Naive B cell (primary cell): ENCODE results near the gene DLG4. TPM values are rescaled to one million over a fixed set of nuclear protein-coding genes. Genes with fewer than 3 reads are reported as not detected.
"Not testable (repeated sequence)": the region's sequence is repeated elsewhere in the genome, so short reads cannot be mapped to it uniquely, and the experiment has no call there.

Experiments used
- ATAC-seq, 2 donors: fragments of 150-1000 bp; cut with Tn5 transposase; 2 replicates each; pipeline ENCODE4 v1.10.0; 2021; ENCODE audit warnings: low read depth in 2 of 2, mild to moderate bottlenecking in 2 of 2, moderate library complexity in 2 of 2
- DNase-seq: peaks from one replicate; pipeline ENCODE4 v3.0.0; 2022
- H3K27ac Mint-ChIP-seq, 6 donors: one replicate each; pipeline ENCODE4 v1.8.0; 2020 to 2022; ENCODE audit warnings: mild to moderate bottlenecking in 6 of 6, mixed read lengths in 6 of 6, moderate library complexity in 5 of 6, inconsistent platforms in 2 of 6
- H3K27me3 Mint-ChIP-seq, 3 donors: one replicate each; pipeline ENCODE4 v1.8.0; 2021 to 2022; ENCODE audit warnings: mixed read lengths in 3 of 3, mild to moderate bottlenecking in 1 of 3
- H3K36me3 Mint-ChIP-seq, 2 donors: one replicate each; pipeline ENCODE4 v1.8.0; 2020 to 2022; ENCODE audit warnings: mixed read lengths in 2 of 2, inconsistent platforms in 1 of 2, mild to moderate bottlenecking in 1 of 2
- H3K4me1 Mint-ChIP-seq, 3 donors: one replicate each; pipeline ENCODE4 v1.8.0; 2020 to 2022; ENCODE audit warnings: mixed read lengths in 3 of 3, inconsistent platforms in 1 of 3, mild to moderate bottlenecking in 1 of 3, moderate library complexity in 1 of 3
- H3K4me3 Mint-ChIP-seq, 8 donors: one replicate each; pipeline ENCODE4 v1.8.0; 2020 to 2022; ENCODE audit warnings: mild to moderate bottlenecking in 8 of 8, mixed read lengths in 8 of 8, moderate library complexity in 8 of 8, inconsistent platforms in 2 of 8
- H3K9me3 Mint-ChIP-seq, 7 donors: one replicate each; pipeline ENCODE4 v1.8.0; 2020 to 2022; ENCODE audit warnings: mixed read lengths in 7 of 7, mild to moderate bottlenecking in 5 of 7, inconsistent platforms in 2 of 7, moderate library complexity in 1 of 7
- polyA plus RNA-seq, 6 donors: library from polyadenylated mRNA; unstranded; fragments of 300-500 nt; fragmentation: Illumina TruSeq; gene quantifications; one replicate each; pipeline ENCODE4 v1.2.3, GENCODE V29; 2021; ENCODE audit warnings: low read depth in 6 of 6

The DLG4 gene
- polyA plus RNA-seq, 6 donors from 2014 or later, result 0.06 to 0.29 (median 0.22) TPM; not detected in 1

DNA sequence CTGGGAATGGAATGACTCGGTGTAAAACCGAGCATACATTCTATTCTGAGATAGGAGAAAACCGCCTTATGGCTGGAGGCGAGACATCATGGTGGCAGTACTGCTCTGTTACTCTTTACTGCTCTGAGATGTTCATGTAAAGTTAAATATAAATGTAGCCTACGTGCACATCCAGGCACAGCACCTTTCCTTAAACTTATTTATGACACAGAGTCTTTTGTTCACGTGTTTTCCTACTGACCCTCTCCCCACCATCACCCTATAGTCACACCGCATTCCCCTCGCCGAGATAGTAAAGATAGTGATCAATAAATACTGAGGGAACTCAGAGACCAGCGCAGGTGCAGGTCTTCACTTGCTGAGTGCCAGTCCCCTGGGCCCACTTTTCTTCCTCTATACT is 60.1 kb downstream of the DLG4 start:
- not testable (repeated sequence) for H3K9me3 Mint-ChIP-seq, H3K27ac Mint-ChIP-seq, H3K36me3 Mint-ChIP-seq, ATAC-seq, H3K4me3 Mint-ChIP-seq, DNase-seq, H3K4me1 Mint-ChIP-seq
- peaks cover 31 to 45% (median 38%) of the 10 kb centered on the region in 3 donors for H3K27me3 Mint-ChIP-seq

DNA sequence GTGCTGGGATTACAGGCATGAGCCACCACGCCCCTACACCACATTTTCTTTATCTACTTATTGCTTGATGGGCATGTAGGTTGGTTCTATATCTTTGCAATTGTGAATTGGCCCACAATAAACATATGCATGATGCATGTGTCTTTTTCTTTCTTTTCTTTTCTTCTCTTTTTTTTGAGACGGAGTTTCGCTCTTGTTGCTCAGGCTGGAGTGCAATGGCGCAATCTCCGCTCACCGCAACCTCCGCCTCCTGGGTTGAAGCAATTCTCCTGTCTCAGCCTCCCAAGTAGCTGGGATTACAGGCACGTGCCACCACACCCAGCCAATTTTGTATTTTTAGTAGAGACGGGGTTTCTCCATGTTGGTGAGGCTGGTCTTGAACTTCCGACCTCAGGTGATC is 61.2 kb downstream of the DLG4 start:
- peaks cover 39 to 46% (median 44%) of the 10 kb centered on the region in 3 donors for H3K27me3 Mint-ChIP-seq
- H3K4me3 Mint-ChIP-seq, result peak overlapping the region in 2 of 8 donors; percentile 15 to 19
- not testable (repeated sequence) for H3K9me3 Mint-ChIP-seq, H3K36me3 Mint-ChIP-seq, ATAC-seq, H3K27ac Mint-ChIP-seq, H3K4me1 Mint-ChIP-seq, DNase-seq

DNA sequence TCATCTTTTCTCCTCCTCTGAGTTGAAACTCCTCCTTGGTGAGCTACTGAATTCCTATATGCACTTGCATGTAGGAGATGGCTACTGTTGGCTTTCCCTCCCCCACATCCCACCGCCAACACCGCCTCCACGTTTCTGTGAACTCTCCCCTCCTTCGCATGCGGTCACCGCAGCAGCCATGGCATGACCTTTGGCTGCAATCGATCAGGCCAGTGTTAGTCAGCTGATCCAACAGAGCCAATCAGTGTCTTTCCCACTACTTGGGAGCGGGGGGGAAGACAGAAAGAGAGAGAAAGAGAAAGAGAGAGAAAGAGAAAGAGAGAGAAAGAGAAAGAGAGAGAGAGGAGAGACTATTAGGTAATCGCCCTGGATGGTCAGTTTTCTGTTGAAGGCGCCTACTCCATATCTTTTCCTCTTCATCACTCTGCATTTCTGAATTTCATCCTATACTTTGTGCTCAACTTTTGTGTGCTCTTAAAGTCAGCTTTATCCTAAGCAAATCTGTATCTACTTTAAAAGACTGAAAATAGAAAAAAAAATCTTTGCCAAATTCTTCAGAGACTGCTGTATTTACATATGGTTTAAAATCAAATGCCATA is 63.2 kb downstream of the DLG4 start:
- Mint-ChIP-seq H3K27ac (no peak overlapping the region), H3K4me3 (no peak overlapping the region), H3K4me1 (no peaks in the 10 kb centered on the region), H3K36me3 (no peaks in the 10 kb centered on the region), H3K27me3 (peaks cover 34 to 44% (median 42%) of the 10 kb centered on the region in 3 donors), H3K9me3 (no peaks in the 10 kb centered on the region)
- no peak for ATAC-seq
- no peak for DNase-seq

DNA sequence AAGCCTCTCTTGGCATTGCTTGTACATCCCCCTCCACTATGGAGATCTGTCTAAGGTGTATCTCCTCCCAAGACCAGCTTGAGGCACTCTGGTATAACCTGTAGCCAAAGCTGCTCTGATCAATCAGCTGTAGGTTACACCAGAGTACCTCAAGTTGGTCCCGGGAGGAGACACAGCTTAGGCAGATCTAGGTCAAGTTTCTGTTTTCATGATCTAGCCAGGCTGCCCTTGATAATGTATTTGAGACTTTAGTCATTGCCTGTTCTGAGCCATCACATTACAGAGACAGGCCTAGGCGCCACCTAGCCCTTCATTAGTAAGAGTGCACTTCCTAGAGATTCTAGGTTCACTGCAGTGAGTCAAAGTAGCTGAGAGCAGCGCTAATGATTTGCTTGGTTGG is 71.9 kb downstream of the DLG4 start:
- DNase-seq (no peak), ATAC-seq (no peak)
- Mint-ChIP-seq H3K4me3 (no peak overlapping the region), H3K9me3 (no peaks in the 10 kb centered on the region), H3K4me1 (no peaks in the 10 kb centered on the region), H3K36me3 (no peaks in the 10 kb centered on the region), H3K27me3 (peaks cover 0 to 7% (median 4%) of the 10 kb centered on the region in 3 donors), H3K27ac (no peak overlapping the region)

DNA sequence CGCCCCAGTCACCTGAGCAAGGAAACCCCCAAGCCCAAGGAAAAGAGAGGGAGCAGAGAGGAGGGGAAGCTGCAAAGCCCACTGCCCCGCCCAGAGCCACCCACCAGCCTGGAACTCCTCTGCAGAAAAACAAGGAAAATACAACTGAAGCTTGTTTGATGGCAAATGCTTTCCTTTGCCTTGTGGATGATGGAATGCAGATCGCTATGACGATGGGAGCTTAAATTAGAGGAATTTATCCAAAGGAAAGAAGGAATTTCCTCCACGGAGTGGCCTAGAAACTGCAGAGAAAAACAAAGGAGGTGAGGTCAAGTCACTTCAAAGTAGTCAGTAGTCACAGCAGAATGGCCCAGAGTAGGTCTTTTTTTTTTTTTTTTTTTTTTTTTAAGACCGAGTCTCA is 73.5 kb downstream of the DLG4 start:
- DNase-seq (no peak), ATAC-seq (no peak)
- H3K4me1 Mint-ChIP-seq, result no peaks in the 10 kb centered on the region
- peaks cover 8 to 11% (median 10%) of the 10 kb centered on the region in 3 donors for H3K27me3 Mint-ChIP-seq
- H3K36me3 Mint-ChIP-seq, result no peaks in the 10 kb centered on the region
- H3K9me3 Mint-ChIP-seq, result no peaks in the 10 kb centered on the region
- no peak overlapping the region for H3K27ac Mint-ChIP-seq
- no peak overlapping the region for H3K4me3 Mint-ChIP-seq

DNA sequence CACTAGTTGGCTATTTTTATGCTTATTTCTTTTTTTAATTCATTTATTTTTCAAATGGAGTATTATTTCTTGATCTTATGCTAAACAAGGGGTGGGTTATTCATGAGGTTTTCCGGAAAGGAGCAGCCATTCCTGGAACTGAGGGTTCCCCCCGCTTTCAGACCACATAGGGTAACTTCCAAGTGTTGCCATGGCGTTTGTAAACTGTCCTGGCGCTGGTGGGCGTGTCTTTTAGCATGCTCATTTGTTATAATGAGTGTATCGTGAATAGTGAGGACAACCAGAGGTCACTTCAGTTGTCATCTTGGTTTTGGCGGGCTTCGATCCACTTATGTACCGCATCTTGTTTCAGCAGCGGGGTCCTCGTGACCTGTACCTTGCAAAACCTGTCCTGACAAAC is 75.4 kb downstream of the DLG4 start:
- Mint-ChIP-seq H3K4me1 (no peaks in the 10 kb centered on the region), H3K9me3 (no peaks in the 10 kb centered on the region), H3K27me3 (peaks cover 12 to 17% (median 16%) of the 10 kb centered on the region in 3 donors), H3K4me3 (no peak overlapping the region), H3K27ac (no peak overlapping the region), H3K36me3 (no peaks in the 10 kb centered on the region)
- no peak for ATAC-seq
- no peak for DNase-seq

DNA sequence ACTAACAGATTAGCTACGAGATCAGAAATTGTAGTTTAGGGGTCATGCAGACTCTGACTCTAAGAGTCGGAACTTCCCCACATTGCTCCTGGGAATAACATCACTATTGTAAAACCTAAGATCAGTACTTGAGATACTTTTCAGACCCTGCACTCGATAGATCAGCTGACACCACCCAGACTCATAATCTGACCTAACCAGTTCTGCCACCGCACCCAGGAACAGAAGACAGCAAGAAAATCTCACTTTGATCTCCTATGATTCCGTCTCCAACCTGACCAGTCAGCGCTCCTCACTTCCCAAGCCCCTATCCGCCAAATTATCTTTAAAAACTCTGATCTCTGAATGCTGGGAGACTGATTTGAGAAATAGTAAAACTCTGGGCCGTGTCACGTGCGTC is 77.8 kb downstream of the DLG4 start:
- Mint-ChIP-seq H3K9me3 (no peaks in the 10 kb centered on the region), H3K4me3 (no peak overlapping the region), H3K27ac (no peak overlapping the region), H3K4me1 (no peaks in the 10 kb centered on the region), H3K36me3 (no peaks in the 10 kb centered on the region), H3K27me3 (peaks cover 12 to 35% (median 21%) of the 10 kb centered on the region in 3 donors)
- no peak for DNase-seq
- ATAC-seq, result no peak

DNA sequence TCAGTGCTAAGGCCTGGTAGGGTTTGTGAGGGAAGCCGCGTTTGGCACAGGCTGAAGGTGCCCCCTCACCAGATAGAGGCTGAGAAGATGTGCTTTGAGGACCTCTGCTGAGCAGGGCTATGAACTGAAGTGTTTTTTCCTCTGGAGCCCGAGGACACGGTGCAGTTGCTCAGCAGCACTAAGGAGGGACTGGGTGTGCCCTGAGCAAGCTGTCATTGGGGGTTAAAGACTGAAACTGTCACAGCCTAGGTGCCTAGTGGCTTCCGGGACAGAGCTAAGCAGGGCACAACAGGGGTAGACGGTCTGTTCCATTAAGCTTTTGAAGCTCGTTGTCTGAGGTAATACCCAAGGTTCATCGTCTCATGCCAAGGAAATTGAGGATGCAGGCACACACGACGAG is 80.2 kb downstream of the DLG4 start:
- Mint-ChIP-seq H3K36me3 (no peaks in the 10 kb centered on the region), H3K27me3 (peaks cover 19 to 35% (median 21%) of the 10 kb centered on the region in 3 donors), H3K9me3 (no peaks in the 10 kb centered on the region), H3K4me3 (no peak overlapping the region), H3K4me1 (peaks cover 0 to 3% (median 0%) of the 10 kb centered on the region in 3 donors), H3K27ac (no peak overlapping the region)
- no peak for DNase-seq
- no peak for ATAC-seq

DNA sequence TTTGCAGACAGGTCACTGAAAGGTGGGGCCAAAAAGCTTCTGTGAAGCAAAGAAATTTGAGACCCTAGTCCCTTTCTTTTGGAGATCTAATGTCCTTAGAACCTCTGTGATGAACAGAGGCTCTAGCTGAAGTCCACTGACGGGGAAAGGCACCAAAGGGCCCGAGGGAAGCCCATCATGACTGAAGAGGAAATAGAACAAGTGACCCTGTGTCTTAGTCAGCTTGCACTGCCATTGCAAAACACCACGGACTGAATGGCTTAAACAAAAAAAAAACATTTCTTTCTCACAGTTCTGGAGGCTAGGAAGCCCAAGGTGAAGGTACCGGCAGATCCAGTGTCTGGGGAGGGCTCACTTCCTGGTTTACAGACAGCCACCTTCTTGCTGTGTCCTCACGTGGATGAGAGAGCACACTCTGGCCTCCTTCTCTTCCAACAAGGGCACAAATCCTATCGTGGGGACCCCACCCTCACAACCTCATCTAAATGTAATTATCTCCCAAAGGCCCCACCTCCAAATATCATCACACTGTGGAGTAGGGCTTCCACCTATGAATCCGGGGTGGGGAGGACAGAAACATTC is 80.7 kb downstream of the DLG4 start:
- H3K9me3 Mint-ChIP-seq, result no peaks in the 10 kb centered on the region
- H3K27ac Mint-ChIP-seq, result no peak overlapping the region
- no peak for ATAC-seq
- H3K36me3 Mint-ChIP-seq, result no peaks in the 10 kb centered on the region
- no peak overlapping the region for H3K4me3 Mint-ChIP-seq
- peaks cover 0 to 3% (median 0%) of the 10 kb centered on the region in 3 donors for H3K4me1 Mint-ChIP-seq
- peaks cover 19 to 35% (median 21%) of the 10 kb centered on the region in 3 donors for H3K27me3 Mint-ChIP-seq
- DNase-seq, result no peak

DNA sequence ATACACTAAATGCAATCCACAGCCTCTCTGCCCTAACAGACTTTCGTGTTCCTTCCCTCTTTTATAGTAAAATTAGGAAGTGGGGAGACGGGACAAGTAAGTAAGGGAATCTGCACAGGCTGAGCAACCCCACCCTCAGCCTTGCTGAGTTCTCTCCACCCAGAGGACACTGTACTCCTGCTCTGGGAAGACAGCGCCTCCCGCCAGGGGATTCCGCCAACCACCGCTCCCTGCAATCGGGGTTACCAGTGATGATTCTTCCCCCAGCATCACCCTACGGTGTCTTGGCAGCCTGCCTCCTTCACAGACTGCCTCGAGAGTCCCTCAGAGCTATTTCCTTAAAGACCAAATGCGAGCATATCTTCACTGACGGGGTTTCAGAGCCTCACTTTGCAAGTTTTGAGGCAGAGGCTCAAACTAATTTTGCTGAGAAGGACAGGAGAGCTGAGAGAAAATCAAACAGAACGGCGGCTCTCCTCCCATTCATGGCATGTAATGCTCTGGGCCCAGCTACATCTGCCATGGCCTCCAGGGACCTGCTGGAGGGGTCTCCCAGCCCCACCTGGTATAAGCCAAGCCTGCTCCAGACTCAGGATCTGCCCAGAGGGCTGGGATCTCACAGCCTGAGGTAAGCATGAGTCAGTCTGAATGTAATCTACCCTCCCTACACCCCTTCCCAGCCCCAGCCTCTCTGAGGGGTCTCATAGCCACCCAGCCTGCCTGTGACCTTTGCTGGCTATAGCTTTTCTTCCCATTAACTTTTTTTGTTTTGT is 82.3 kb downstream of the DLG4 start:
- no peaks in the 10 kb centered on the region for H3K9me3 Mint-ChIP-seq
- no peaks in the 10 kb centered on the region for H3K36me3 Mint-ChIP-seq
- DNase-seq, result no peak
- H3K4me1 Mint-ChIP-seq, result peaks cover 12 to 15% (median 14%) of the 10 kb centered on the region in 3 donors
- no peak overlapping the region for H3K4me3 Mint-ChIP-seq
- ATAC-seq, result no peak
- peaks cover 19 to 39% (median 19%) of the 10 kb centered on the region in 3 donors for H3K27me3 Mint-ChIP-seq
- H3K27ac Mint-ChIP-seq, result no peak overlapping the region

Other genes starting within 250 kb of the DLG4 start
- gene ALOX12, start 223.8 kb downstream of the DLG4 start, polyA plus RNA-seq, result 1 to 10 TPM in 3 of 6 donors, under 1 TPM in 2, not detected in 1; 0.27 to 2.5 (median 1.4) TPM
- gene RNASEK, start 207.2 kb downstream of the DLG4 start, polyA plus RNA-seq, result 100 to 1,000 TPM; 678 to 895 (median 858) TPM
- gene BCL6B, start 196.8 kb downstream of the DLG4 start, polyA plus RNA-seq, result under 1 TPM in 3 of 6 donors, not detected in 3; 0.21 to 0.36 (median 0.29) TPM
- 1 to 10 TPM in 5 of 6 donors, under 1 TPM in 1; 0.66 to 3.0 (median 2.4) TPM for gene SLC16A13, start 183.8 kb downstream of the DLG4 start, polyA plus RNA-seq
- gene SLC16A11, start 175.7 kb downstream of the DLG4 start, polyA plus RNA-seq, result 1 to 10 TPM in 5 of 6 donors, not detected in 1; 1.8 to 3.6 (median 2.3) TPM
- gene CLEC10A, start 139.6 kb downstream of the DLG4 start, polyA plus RNA-seq, result under 1 TPM in 1 of 6 donors, not detected in 5; 0.82 TPM
- not detected for gene ASGR2, start 105.0 kb downstream of the DLG4 start, polyA plus RNA-seq
- under 1 TPM in 1 of 6 donors, not detected in 5; 0.19 TPM for gene ASGR1, start 40.5 kb downstream of the DLG4 start, polyA plus RNA-seq
- gene ACADVL, start 102 bp upstream of the DLG4 start, polyA plus RNA-seq, result 100 to 1,000 TPM in 1 of 6 donors, 10 to 100 TPM in 5; 63.9 to 102 (median 75.0) TPM
- gene DVL2, start 14.7 kb upstream of the DLG4 start, polyA plus RNA-seq, result 10 to 100 TPM; 23.4 to 33.1 (median 25.5) TPM
- gene PHF23, start 19.6 kb upstream of the DLG4 start, polyA plus RNA-seq, result 10 to 100 TPM; 11.9 to 24.2 (median 20.5) TPM
- gene GABARAP, start 22.6 kb upstream of the DLG4 start, polyA plus RNA-seq, result 1,000 to 10,000 TPM in 4 of 6 donors, 100 to 1,000 TPM in 2; 833 to 1,381 (median 1,181) TPM
- 10 to 100 TPM; 44.6 to 90.2 (median 53.0) TPM for gene CTDNEP1, start 31.9 kb upstream of the DLG4 start, polyA plus RNA-seq
- 10 to 100 TPM; 54.2 to 94.8 (median 80.6) TPM for gene ELP5, start 32.4 kb upstream of the DLG4 start, polyA plus RNA-seq
- gene CLDN7, start 42.6 kb upstream of the DLG4 start, polyA plus RNA-seq, result 1 to 10 TPM in 5 of 6 donors, not detected in 1; 2.9 to 6.9 (median 4.8) TPM
- gene SLC2A4, start 61.9 kb upstream of the DLG4 start, polyA plus RNA-seq, result not detected
- not detected for gene YBX2, start 74.8 kb upstream of the DLG4 start, polyA plus RNA-seq
- gene EIF5A, start 87.8 kb upstream of the DLG4 start, polyA plus RNA-seq, result 100 to 1,000 TPM; 195 to 802 (median 516) TPM
- 100 to 1,000 TPM; 103 to 131 (median 107) TPM for gene GPS2, start 95.5 kb upstream of the DLG4 start, polyA plus RNA-seq
- 1 to 10 TPM in 5 of 6 donors, not detected in 1; 1.2 to 2.7 (median 1.9) TPM for gene NEURL4, start 109.5 kb upstream of the DLG4 start, polyA plus RNA-seq
- 100 to 1,000 TPM; 117 to 177 (median 155) TPM for gene ACAP1, start 116.7 kb upstream of the DLG4 start, polyA plus RNA-seq
- 10 to 100 TPM in 2 of 6 donors, 1 to 10 TPM in 4; 3.3 to 13.2 (median 8.3) TPM for gene KCTD11, start 132.3 kb upstream of the DLG4 start, polyA plus RNA-seq
- gene TMEM95, start 135.3 kb upstream of the DLG4 start, polyA plus RNA-seq, result not detected
- 1 to 10 TPM; 1.2 to 4.2 (median 2.5) TPM for gene TNK1, start 161.3 kb upstream of the DLG4 start, polyA plus RNA-seq
- 10 to 100 TPM; 43.1 to 73.4 (median 59.1) TPM for gene PLSCR3, start 174.7 kb upstream of the DLG4 start, polyA plus RNA-seq
- 10 to 100 TPM; 73.4 to 90.2 (median 81.3) TPM for gene TMEM256, start 184.3 kb upstream of the DLG4 start, polyA plus RNA-seq
- not detected for gene NLGN2, start 188.0 kb upstream of the DLG4 start, polyA plus RNA-seq
- not detected for gene SPEM1, start 200.5 kb upstream of the DLG4 start, polyA plus RNA-seq
- not detected for gene SPEM2, start 205.8 kb upstream of the DLG4 start, polyA plus RNA-seq
- not detected for gene SPEM3, start 209.0 kb upstream of the DLG4 start, polyA plus RNA-seq
- gene TMEM102, start 215.6 kb upstream of the DLG4 start, polyA plus RNA-seq, result 10 to 100 TPM in 5 of 6 donors, 1 to 10 TPM in 1; 9.6 to 19.8 (median 13.5) TPM
- gene FGF11, start 219.7 kb upstream of the DLG4 start, polyA plus RNA-seq, result under 1 TPM in 1 of 6 donors, not detected in 5; 0.16 TPM
- gene CHRNB1, start 225.2 kb upstream of the DLG4 start, polyA plus RNA-seq, result 10 to 100 TPM; 12.6 to 21.6 (median 15.6) TPM